Measurements from ENCODE around the gene DHX16. TPM values are rescaled to one million over a fixed set of nuclear protein-coding genes. Genes with fewer than 3 reads are reported as not detected.
"Not testable (repeated sequence)": the region's sequence is repeated elsewhere in the genome, so short reads cannot be mapped to it uniquely, and the experiment has no call there.

The DHX16 gene
- total RNA-seq, 1 donor from 2014 or later, result 34.7 TPM

DNA sequence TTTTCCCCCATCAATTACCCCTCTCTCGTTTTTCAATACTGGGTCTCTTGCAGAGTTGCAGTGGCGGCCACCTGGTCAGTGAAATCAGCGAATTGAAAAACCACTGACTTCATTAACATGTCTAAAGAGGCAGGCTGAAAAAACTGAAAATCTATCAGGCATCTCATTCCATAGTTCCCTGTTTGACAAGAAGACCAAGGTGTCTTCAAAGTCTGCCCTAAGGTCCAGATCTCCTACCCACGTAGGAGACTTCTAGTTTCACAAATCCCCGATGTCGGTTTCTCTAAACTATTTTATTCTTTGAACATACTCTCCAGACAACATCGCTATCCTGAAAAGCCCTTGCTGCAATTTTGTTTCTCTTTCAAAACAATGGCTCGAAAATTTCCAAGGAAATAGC, 46.5 kb upstream of the DHX16 start:
- DNase-seq (ENCODE audit: low read depth), result no peak
- Histone ChIP-seq H3K36me3 (ENCODE audit: control insufficient read depth, insufficient read depth, low read length) (peaks cover 4% of the 10 kb centered on the region), H3K4me3 (ENCODE audit: low read depth, low read length) (peak overlapping the region; percentile 86), H3K27me3 (ENCODE audit: control insufficient read depth, insufficient read depth, low read length) (no peaks in the 10 kb centered on the region)
- TF ChIP-seq, protein P1, sequence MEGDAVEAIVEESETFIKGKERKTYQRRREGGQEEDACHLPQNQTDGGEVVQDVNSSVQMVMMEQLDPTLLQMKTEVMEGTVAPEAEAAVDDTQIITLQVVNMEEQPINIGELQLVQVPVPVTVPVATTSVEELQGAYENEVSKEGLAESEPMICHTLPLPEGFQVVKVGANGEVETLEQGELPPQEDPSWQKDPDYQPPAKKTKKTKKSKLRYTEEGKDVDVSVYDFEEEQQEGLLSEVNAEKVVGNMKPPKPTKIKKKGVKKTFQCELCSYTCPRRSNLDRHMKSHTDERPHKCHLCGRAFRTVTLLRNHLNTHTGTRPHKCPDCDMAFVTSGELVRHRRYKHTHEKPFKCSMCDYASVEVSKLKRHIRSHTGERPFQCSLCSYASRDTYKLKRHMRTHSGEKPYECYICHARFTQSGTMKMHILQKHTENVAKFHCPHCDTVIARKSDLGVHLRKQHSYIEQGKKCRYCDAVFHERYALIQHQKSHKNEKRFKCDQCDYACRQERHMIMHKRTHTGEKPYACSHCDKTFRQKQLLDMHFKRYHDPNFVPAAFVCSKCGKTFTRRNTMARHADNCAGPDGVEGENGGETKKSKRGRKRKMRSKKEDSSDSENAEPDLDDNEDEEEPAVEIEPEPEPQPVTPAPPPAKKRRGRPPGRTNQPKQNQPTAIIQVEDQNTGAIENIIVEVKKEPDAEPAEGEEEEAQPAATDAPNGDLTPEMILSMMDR (IDR thresholded peaks at IDR 0.05; ENCODE audit: insufficient read depth, low read length, poor library complexity, severe bottlenecking), result no peak

DNA sequence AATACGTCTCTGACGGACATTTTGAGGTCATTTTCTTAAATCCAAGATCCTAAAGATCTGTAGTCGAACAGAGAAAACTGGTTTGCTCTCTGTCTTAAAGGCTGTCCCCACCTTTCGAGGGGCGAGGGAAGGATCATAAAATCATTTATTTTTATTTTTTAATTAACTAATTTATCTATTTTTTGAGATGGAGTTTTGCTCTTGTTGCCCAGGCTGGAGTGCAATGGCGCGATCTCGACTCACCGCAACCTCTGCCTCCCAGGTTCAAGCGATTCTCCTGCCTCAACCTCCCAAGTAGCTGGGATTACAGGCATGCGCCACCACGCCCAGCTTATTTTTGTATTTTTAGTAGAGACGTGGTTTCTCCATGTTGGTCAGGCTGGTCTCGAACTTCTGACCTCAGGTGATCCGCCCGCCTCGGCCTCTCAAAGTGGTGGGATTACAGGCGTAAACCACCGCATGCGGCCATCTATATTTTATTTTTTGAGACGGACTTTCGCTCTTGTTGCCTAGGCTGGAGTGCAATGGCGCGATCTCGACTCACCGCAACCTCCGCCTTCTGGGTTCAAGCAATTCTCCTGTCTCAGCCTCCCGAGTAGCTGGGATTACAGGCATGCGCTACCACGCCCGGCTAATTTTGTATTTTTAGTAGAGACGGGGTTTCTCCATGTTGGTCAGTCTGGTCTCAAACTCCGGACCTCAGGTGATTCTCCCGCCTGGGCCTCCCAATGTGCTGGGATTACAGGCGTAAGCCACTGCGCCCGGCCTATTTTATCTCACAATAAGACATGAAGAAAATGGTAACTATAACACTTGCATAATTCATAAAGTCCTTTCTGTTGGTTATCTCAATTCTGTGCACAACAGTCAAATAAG, 45.3 kb upstream of the DHX16 start:
- H3K27me3 ChIP-seq (ENCODE audit: control insufficient read depth, insufficient read depth, low read length); DNase-seq (ENCODE audit: low read depth); H3K36me3 ChIP-seq (ENCODE audit: control insufficient read depth, insufficient read depth, low read length): not testable (repeated sequence)
- peak overlapping the region; percentile 39 for H3K4me3 ChIP-seq (ENCODE audit: low read depth, low read length)

GRCh38 chr6:30717129-30717844, 44.5 kb upstream of the DHX16 start, which contains the start of gene MDC1:
Gene MDC1, minus strand, starts transcription at chr6:30717281. Its CDS starts 2,106 bp downstream, at chr6:30715175.
- TF ChIP-seq, protein P1 (IDR thresholded peaks at IDR 0.05; ENCODE audit: insufficient read depth, low read length, poor library complexity, severe bottlenecking), result peak; percentile 32
- H3K4me3 ChIP-seq (ENCODE audit: low read depth, low read length), result peak within 1 kb of the TSS; percentile 62
- peak; percentile 99 for DNase-seq (ENCODE audit: low read depth)
- no peaks in the 10 kb centered on the region for H3K27me3 ChIP-seq (ENCODE audit: control insufficient read depth, insufficient read depth, low read length)
- peaks cover 3% of the 10 kb centered on the region for H3K36me3 ChIP-seq (ENCODE audit: control insufficient read depth, insufficient read depth, low read length)

GRCh38 chr6:30716879-30717128, 44.0 kb upstream of the DHX16 start:
- TF ChIP-seq, protein P1 (IDR thresholded peaks at IDR 0.05; ENCODE audit: insufficient read depth, low read length, poor library complexity, severe bottlenecking), result no peak
- no peak for DNase-seq (ENCODE audit: low read depth)
- H3K4me3 ChIP-seq (ENCODE audit: low read depth, low read length), result peak overlapping the region; percentile 62
- H3K36me3 ChIP-seq (ENCODE audit: control insufficient read depth, insufficient read depth, low read length), result peaks cover 1% of the 10 kb centered on the region
- no peaks in the 10 kb centered on the region for H3K27me3 ChIP-seq (ENCODE audit: control insufficient read depth, insufficient read depth, low read length)

GRCh38 chr6:30714263-30714662, 41.5 kb upstream of the DHX16 start:
- Histone ChIP-seq H3K4me3 (ENCODE audit: low read depth, low read length) (no peak overlapping the region), H3K36me3 (ENCODE audit: control insufficient read depth, insufficient read depth, low read length) (no peaks in the 10 kb centered on the region), H3K27me3 (ENCODE audit: control insufficient read depth, insufficient read depth, low read length) (no peaks in the 10 kb centered on the region)
- DNase-seq (ENCODE audit: low read depth), result no peak
- TF ChIP-seq, protein P1 (IDR thresholded peaks at IDR 0.05; ENCODE audit: insufficient read depth, low read length, poor library complexity, severe bottlenecking), result no peak

DNA sequence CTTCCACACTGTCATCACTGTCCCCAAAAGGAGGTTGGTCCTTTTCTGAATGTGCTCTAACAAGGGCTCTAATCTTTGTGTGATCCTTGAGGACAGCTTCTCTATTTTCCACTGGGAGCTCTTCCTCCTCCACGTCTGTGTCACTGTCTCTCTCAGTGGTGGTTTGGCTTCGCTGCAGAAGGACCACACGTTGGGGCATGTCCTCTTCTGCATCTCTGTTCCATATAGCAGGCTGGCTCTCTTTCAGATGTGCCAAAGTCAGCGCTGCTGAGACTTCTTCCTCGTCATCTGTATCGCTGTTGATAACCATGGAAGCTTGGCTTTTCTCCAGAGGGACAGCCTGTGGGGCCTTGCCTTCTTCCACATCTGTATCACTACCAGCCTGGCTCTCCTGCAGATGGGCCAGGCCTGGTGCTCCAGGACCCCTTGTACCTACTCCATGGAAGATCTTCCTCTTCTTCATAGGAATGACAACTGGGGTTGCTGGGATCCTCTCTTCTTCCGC, 39.7 kb upstream of the DHX16 start:
- DNase-seq (ENCODE audit: low read depth), result no peak
- Histone ChIP-seq H3K36me3 (ENCODE audit: control insufficient read depth, insufficient read depth, low read length) (no peaks in the 10 kb centered on the region), H3K4me3 (ENCODE audit: low read depth, low read length) (no peak overlapping the region), H3K27me3 (ENCODE audit: control insufficient read depth, insufficient read depth, low read length) (no peaks in the 10 kb centered on the region)
- TF ChIP-seq, protein P1 (IDR thresholded peaks at IDR 0.05; ENCODE audit: insufficient read depth, low read length, poor library complexity, severe bottlenecking), result no peak
